MCF 10A (cell line): ENCODE measurements around the gene OR4L1. TPM values are rescaled to one million over a fixed set of nuclear protein-coding genes. Genes with fewer than 3 reads are reported as not detected.
"Not testable (repeated sequence)": the region's sequence is repeated elsewhere in the genome, so short reads cannot be mapped to it uniquely, and the experiment has no call there.

ENCODE experiments used
- BruUV-seq: library from RNA; stranded (reverse); fragments of 400-500 nt; replicated peaks from 2 replicates; lab custom pipeline; 2021; lab: Mats Ljungman, UMichigan
- CTCF ChIA-PET: fragments of 300-600 bp; sonication (Branson Sonifier 250); formaldehyde crosslinking; extraction: SDS; loops from one replicate; lab custom pipeline; 2021; ENCODE audit warnings: antibody characterized with exemption, inconsistent platforms; lab: Yijun Ruan, JAX
- POLR2A ChIA-PET: fragments of 300-600, 350-650 bp; sonication (Branson Sonifier 250); formaldehyde crosslinking; extraction: SDS; loops from one replicate; lab custom pipeline; 2020; ENCODE audit warnings: antibody characterized with exemption, inconsistent platforms; lab: Yijun Ruan, JAX
- DNase-seq: peaks from one replicate; pipeline ENCODE4 v3.0.0-alpha.2; 2018; ENCODE audit not compliant: unreplicated experiment
- H3K27ac Mint-ChIP-seq: one replicate; pipeline ENCODE4 v1.8.0; 2022; ENCODE audit warnings: mild to moderate bottlenecking, low read depth, mixed read lengths; ENCODE audit not compliant: unreplicated experiment
- H3K27me3 Mint-ChIP-seq: one replicate; pipeline ENCODE4 v1.8.0; 2022; ENCODE audit warnings: mixed read lengths; ENCODE audit not compliant: insufficient read depth, unreplicated experiment
- H3K36me3 Mint-ChIP-seq: one replicate; pipeline ENCODE4 v1.8.0; 2022; ENCODE audit warnings: mild to moderate bottlenecking, moderate library complexity, mixed read lengths; ENCODE audit not compliant: insufficient read depth, unreplicated experiment
- H3K4me1 Mint-ChIP-seq: one replicate; pipeline ENCODE4 v1.8.0; 2022; ENCODE audit warnings: mixed read lengths; ENCODE audit not compliant: insufficient read depth, unreplicated experiment
- H3K4me3 Mint-ChIP-seq: one replicate; pipeline ENCODE4 v1.8.0; 2022; ENCODE audit warnings: mild to moderate bottlenecking, moderate library complexity, mixed read lengths; ENCODE audit not compliant: unreplicated experiment
- H3K9me3 Mint-ChIP-seq: one replicate; pipeline ENCODE4 v1.8.0; 2022; ENCODE audit warnings: mixed read lengths; ENCODE audit not compliant: unreplicated experiment
- intact Hi-C: fragments of 100-400 bp; cut with micrococcal nuclease; formaldehyde crosslinking; loops from 2 replicates; pipeline ENCODE4 v1.14.1; 2022
- total RNA-seq: library from RNA; stranded (reverse); gene quantifications from 2 replicates; pipeline ENCODE4 v1.2.3, GENCODE V29; 2022
- TF ChIP-seq, protein P1 (sequence below): fragments of 200-600 bp; IDR thresholded peaks from one replicate; pipeline ENCODE4 v1.8.0; 2022; ENCODE audit warnings: antibody characterized with exemption, mild to moderate bottlenecking; ENCODE audit not compliant: unreplicated experiment

The OR4L1 gene
- total RNA-seq, 1 experiment from 2014 or later: not detected

DNA sequence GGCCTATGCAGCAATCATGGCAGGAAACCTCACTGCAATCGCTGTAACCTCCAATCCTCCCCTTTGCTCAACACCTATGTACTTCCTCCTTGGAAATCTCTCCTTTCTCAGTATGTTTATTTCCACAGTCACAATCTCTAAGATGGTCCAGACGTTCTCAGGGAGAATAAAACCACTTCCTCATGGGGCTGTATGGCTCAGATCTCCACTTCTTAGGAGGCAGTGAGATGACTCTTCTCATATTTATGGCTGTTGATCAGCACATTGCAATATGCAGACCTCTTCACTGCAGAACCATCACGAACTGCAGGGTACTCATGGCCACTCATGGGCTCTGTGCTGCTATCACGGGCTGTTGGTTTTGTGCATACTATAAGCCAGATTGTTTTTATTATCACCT is 33.6 kb downstream of the OR4L1 start:
- no TSS peak for BruUV-seq
- no peaks in the 10 kb centered on the region for H3K4me1 Mint-ChIP-seq
- H3K36me3 Mint-ChIP-seq: no peaks in the 10 kb centered on the region
- no peak for DNase-seq
- no peak overlapping the region for H3K4me3 Mint-ChIP-seq
- TF ChIP-seq, protein P1, sequence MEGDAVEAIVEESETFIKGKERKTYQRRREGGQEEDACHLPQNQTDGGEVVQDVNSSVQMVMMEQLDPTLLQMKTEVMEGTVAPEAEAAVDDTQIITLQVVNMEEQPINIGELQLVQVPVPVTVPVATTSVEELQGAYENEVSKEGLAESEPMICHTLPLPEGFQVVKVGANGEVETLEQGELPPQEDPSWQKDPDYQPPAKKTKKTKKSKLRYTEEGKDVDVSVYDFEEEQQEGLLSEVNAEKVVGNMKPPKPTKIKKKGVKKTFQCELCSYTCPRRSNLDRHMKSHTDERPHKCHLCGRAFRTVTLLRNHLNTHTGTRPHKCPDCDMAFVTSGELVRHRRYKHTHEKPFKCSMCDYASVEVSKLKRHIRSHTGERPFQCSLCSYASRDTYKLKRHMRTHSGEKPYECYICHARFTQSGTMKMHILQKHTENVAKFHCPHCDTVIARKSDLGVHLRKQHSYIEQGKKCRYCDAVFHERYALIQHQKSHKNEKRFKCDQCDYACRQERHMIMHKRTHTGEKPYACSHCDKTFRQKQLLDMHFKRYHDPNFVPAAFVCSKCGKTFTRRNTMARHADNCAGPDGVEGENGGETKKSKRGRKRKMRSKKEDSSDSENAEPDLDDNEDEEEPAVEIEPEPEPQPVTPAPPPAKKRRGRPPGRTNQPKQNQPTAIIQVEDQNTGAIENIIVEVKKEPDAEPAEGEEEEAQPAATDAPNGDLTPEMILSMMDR: no peak
- ChIA-PET POLR2A (no interaction called here), CTCF (no interaction called here)
- intact Hi-C loops: no loop called here
- peaks cover 45% of the 10 kb centered on the region for H3K27me3 Mint-ChIP-seq
- no peak overlapping the region for H3K27ac Mint-ChIP-seq
- no peaks in the 10 kb centered on the region for H3K9me3 Mint-ChIP-seq

DNA sequence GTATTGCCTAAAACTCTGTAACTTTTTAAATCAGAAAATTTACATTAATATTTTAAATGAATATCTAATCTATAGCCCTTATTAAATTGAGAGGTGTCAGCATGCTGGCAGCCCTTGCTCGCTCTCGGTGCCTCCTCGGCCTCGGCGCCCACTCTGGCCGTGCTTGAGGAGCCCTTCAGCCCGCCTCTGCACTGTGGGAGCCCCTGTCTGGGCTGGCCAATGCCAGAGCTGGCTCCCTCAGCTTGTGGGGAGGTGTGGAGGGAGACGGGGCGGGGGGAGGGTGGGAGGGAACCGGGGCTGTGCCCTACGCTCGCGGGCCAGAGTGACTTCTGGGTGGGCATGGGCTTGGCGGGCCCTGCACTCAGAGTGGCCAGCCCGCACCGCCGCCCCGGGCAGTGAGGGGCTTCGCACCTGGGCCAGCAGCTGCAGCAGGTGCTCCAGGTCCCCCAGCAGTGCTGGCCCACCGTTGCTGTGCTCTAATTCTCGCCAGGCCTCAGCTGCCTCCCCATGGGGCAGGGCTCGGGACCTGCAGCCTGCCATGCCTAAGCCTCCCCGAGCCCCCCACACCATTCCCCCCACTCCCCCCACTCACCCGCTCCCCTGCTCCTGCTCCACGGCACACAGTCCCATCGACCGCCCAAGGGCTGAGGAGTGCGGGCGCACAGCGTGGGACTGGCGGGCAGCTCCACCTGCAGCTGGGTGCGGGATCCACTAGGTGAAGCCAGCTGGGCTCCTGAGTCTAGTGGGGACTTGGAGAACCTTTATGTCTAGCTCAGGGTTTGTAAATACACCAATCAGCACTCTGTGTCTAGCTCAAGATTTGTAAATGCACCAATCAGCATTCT is 39.3 kb downstream of the OR4L1 start:
- DNase-seq, H3K4me3 Mint-ChIP-seq, H3K4me1 Mint-ChIP-seq, CTCF ChIA-PET, H3K27ac Mint-ChIP-seq, intact Hi-C loops, H3K36me3 Mint-ChIP-seq, POLR2A ChIA-PET, BruUV-seq, H3K9me3 Mint-ChIP-seq: not testable (repeated sequence)
- H3K27me3 Mint-ChIP-seq: peaks cover 17% of the 10 kb centered on the region

GRCh38 chr14:20110438-20110837 is 50.6 kb downstream of the OR4L1 start, which contains the start of gene OR4K17:
OR4K17 (plus strand) TSS chr14:20110739; CDS start chr14:20117500, 6,761 bp downstream.
- Mint-ChIP-seq H3K27ac (no peak within 1 kb of the TSS), H3K9me3 (peaks cover 7% of the 10 kb centered on the region), H3K4me1 (no peaks in the 10 kb centered on the region), H3K4me3 (no peak within 1 kb of the TSS), H3K36me3 (peaks cover 4% of the 10 kb centered on the region), H3K27me3 (peaks cover 26% of the 10 kb centered on the region)
- intact Hi-C loops: no loop called here
- DNase-seq: no peak
- TF ChIP-seq, protein P1: no peak
- ChIA-PET CTCF (no interaction called here), POLR2A (no interaction called here)
- no TSS peak for BruUV-seq

Other genes with a start within 250 kb of the OR4L1 start
- not detected in 2 replicates for gene OR4K2, start 184.9 kb upstream of the OR4L1 start, total RNA-seq
- not detected in 2 replicates for gene OR4K5, start 139.4 kb upstream of the OR4L1 start, total RNA-seq
- gene OR4K1, start 129.1 kb upstream of the OR4L1 start, total RNA-seq: not detected in 2 replicates
- not detected in 2 replicates for gene OR4K15, start 84.5 kb upstream of the OR4L1 start, total RNA-seq
- gene OR4Q2, start 57.9 kb upstream of the OR4L1 start, total RNA-seq: not detected in 2 replicates
- gene OR4K14, start 40.7 kb upstream of the OR4L1 start, total RNA-seq: not detected in 2 replicates
- not detected in 2 replicates for gene OR4K13, start 24.0 kb upstream of the OR4L1 start, total RNA-seq
- not detected in 2 replicates for gene OR4K17, start 50.7 kb downstream of the OR4L1 start, total RNA-seq
- gene OR4N5, start 78.8 kb downstream of the OR4L1 start, total RNA-seq: not detected in 2 replicates
- gene OR11G2, start 130.9 kb downstream of the OR4L1 start, total RNA-seq: not detected in 2 replicates
- gene OR11H6, start 163.7 kb downstream of the OR4L1 start, total RNA-seq: not detected in 2 replicates
- gene OR11H7, start 168.9 kb downstream of the OR4L1 start, total RNA-seq: not detected in 2 replicates
- gene OR11H4, start 179.2 kb downstream of the OR4L1 start, total RNA-seq: not detected in 2 replicates
- gene TTC5, start 245.9 kb downstream of the OR4L1 start, total RNA-seq: 18.4 and 22.9 TPM in 2 replicates